ENCODE results near the gene CERT1.
"Not testable (repeated sequence)": the region's sequence is repeated elsewhere in the genome, so short reads cannot be mapped to it uniquely, and the experiment has no call there.

CERT1 gene

DNA sequence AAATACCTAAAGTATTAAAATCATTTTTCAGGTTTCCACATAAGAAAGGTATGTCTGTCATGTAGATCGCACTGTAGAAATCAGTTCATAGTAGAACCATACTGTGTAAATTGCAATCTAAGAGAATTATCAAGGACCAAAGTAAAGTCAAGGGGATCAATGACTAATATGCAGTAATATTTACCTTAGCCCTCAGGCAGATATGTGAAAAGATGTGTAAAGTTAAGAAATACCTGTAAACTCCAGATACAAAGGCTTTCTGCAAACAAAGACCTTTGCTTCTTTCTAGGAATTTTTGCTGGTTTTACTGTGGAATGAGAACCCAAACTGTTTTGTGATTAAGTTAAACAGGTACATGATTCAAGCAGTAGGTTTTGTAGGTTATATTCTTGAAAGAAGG lies 11.8 kb upstream of the CERT1 start:
- DNase-seq, result no peak

DNA sequence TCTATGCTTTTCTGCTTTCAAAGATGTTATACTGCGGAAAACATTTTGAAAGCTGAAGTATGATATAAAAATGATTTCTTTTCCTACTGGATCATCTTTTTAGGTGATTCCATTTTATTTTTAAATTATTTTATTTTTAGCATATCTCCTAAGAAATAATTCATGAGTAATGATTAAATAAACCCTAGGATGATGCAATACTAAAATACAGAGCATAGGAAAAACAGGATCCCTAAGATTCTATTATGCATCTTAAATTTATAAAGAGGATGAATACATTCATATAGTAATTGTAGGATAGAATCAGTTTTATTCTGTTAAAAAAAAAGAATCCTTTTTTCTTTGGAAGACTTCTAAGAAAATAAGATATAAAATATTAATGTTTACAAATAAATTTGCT lies 11.1 kb upstream of the CERT1 start:
- DNase-seq, result no peak

DNA sequence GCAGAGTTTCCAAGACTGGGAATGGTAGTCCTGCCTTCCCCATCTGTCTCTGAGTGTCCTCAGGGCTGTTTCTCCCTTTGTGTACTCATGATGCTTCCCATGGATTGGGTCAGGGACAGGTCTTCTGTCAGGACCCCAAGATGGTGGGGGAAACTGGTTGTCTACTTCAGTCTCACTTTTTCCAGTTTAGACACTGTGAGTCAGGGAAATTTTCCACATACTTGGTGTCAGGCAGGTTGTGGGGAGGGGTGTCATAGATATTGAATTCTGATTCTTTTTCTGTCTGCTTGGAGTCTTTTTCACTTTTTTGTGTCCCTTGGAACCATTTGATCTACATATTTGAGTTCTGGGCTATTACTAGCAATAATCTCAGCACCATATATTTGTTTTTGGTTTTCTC lies 10.6 kb upstream of the CERT1 start:
- DNase-seq, result no peak

- no peak for DNase-seq
These were observed 9.8 kb upstream of the CERT1 start for GRCh38 chr5:75521195-75521594.

GRCh38 chr5:75519761-75520160 lies 8.3 kb upstream of the CERT1 start:
- no peak for DNase-seq

- no peak for DNase-seq
These were observed 2.9 kb upstream of the CERT1 start for GRCh38 chr5:75514323-75514722.

DNA sequence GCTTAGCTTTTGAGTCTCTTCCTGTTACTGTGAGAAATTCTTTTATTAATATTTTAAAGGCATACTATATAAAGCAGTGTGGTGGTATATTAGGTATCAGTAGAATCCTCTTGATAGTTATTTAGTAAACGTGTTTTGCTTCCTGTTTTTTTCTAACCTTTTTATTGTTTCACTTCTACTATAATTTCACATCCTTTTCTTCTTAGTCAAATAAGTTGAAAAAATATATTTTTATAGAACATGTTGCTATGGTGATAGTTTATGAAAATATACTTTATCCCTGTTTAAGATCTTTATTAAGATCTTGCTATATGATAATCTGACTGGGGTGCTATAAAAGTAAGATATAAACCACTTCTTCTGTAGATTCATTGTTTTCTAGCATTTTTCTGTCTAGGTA lies 2.4 kb upstream of the CERT1 start:
- no peak for DNase-seq

GRCh38 chr5:75512383-75513074 lies 1.1 kb upstream of the CERT1 start:
- DNase-seq, result no peak

DNA sequence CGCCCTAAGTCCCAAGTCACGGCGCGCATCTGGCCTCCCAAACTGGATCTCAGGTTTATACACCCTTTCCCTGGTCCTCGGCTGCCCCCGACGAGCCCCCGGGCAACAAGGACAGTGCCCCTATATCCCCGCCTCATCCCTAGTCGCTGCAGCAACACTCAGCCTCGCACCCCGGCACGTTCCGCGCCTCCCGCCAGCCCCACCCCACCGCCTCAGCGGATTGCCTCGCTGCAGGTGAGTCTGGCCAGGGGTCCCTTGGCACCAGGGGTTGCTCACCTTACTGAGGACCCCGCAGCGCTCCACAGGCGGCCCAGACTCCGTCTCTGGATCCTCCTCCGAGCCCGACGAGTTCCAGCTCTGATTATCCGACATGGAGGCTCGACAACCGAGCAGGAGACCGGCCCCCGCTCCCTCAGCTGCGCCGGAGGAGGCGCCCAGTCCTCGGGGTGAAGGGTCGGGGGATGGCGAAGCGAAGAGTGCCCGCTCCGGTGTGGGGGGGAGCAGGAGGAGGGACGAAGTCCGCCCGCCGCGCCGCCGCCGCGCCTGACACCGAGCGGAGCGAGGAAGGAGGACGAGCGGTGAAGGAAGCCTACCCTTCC lies 494 bp downstream of the CERT1 start:
- peak; percentile 8 for DNase-seq

GRCh38 chr5:75510417-75510835 lies 1.0 kb downstream of the CERT1 start:
- DNase-seq, result no peak

DNA sequence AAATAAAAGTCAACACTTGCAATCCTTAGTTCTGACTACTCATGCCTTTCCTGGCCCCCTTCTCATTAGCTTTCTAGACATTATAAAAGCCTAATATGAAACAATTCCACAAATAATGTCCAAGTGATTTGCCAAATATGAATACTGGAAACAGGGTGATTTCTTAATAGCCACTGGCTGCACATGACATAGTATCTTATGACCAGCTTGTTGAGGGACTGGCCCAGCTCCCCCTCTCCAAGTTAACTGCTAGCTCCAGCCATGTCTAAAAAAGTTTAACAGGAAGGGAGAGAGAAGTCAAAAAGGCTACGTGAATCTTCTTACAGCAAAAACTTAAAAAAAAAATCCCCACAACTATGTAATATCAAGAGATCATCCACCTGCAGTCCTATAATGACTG lies 1.5 kb downstream of the CERT1 start:
- no peak for DNase-seq

DNA sequence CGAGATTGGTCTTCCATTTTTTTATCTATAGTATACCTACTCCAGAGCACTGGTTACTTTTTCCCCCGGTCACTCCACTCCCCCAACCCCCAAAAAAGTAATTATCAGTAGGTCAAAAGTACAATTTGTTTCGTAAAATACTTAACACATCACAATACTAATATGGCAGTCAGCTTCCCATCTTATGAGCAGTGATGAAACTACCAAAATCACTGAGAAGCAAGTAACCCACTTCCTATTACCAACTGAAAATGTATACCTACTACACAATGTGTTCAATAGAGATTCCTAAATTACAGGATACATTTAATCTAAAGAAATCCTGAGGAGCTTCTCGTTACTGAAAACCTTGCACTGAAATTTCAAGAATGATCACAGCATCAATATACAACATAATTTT lies 1.9 kb downstream of the CERT1 start:
- no peak for DNase-seq

DNA sequence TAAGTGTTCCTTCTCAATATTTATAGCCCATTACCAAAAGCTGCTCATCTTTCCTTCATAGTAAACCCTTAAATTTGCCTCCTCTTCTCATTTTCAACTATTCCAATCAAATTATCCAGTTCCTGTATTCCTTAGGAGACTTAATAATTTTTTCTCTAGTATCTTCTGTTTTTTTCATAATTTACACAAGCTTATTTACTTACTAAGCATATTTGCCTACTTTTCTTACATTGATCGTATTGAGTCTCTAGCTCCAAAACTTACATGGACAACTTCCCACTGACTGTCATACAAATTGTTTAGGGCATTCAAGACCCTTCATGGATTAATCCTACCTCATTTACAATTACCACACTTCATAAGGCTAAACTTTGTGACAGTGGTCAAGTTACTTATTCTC lies 3.6 kb downstream of the CERT1 start:
- DNase-seq, result no peak

- DNase-seq, result not testable (repeated sequence)
These were observed 6.3 kb downstream of the CERT1 start for GRCh38 chr5:75505112-75505511.

DNA sequence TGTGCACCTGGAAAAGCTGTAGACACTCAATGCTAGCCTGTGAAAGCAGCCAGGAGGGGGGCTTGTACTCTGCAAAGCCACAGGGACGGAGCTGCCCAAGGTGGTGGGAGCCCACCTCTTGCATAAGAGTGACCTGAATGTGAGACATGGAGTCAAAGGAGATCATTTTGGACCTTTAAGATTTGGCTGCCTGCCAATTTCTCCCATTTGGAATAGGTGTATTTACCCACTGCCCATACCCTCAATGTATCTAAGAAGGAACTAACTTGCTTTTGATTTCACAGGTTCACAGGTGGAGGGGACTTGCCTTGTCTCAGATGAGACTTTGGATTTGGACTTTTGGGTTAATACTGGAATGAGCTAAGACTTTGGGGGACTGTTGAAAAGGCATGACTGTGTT lies 12.6 kb downstream of the CERT1 start:
- DNase-seq, result not testable (repeated sequence)

DNA sequence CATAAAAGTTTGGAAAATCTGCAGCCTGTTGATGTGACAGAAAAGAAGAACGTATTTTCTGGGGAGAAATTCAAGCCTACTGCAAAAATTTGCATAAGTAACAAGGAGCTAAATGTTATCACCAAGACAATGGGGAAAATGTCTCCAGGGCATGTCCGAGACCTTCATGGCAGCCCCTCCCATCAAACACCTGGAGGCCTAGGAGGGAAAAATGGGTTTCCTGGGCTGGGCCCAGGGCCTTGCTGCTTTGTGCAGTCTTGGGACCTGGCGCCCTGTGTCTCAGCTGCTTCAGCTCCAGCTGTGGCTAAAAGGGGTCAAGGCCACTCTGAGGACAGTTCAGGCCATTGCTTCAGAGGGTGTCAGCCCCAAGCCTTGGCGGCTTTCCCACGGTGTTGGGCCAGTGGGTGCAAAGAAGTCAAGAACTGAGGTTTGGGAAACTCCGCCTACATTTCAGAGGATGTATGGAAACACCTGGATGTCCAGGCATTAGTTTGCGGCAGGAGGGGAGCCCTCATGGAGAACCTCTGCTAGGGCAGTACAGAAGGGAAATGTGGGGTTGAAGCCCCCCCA lies 13.1 kb downstream of the CERT1 start:
- DNase-seq, result no peak

GRCh38 chr5:75496026-75496425 lies 15.4 kb downstream of the CERT1 start:
- no peak for DNase-seq

- DNase-seq, result no peak
These were observed 19.8 kb downstream of the CERT1 start for GRCh38 chr5:75491621-75492020.

DNA sequence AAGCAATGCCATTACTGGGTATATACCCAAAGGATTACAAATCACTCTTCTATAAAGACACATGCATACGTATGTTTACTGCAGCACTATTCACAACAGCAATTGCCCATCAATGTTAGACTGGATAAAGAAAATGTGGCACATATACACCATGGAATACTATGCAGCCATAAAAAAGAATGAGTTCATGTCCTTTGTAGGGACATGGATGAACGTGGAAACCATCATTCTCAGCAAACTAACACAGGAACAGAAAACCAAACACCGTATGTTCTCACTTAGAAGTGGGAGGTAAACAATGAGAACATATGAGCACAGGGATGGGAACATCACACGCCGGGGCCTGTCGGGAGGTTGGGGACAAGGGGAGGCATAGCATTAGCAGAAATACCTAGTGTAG lies 21.6 kb downstream of the CERT1 start:
- not testable (repeated sequence) for DNase-seq

DNA sequence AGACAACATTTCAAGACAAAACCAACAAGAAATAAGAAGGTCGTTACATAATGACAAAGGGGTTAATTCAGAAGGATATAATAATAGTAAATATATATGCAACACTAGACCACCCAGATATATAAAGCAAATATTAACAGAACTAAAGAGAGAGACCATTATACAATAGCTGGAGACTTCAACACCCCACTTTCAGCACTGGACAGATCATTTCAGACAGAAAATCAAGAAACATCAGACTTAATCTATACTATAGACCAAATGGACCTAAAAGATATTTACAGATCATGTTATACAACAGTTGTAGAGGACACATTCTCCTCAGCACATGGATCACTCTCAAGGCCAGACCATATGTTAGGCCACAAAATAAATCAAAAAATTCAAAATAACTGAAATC lies 26.8 kb downstream of the CERT1 start:
- no peak for DNase-seq

- DNase-seq, result no peak
These were observed 28.9 kb downstream of the CERT1 start for GRCh38 chr5:75482482-75482881.

DNA sequence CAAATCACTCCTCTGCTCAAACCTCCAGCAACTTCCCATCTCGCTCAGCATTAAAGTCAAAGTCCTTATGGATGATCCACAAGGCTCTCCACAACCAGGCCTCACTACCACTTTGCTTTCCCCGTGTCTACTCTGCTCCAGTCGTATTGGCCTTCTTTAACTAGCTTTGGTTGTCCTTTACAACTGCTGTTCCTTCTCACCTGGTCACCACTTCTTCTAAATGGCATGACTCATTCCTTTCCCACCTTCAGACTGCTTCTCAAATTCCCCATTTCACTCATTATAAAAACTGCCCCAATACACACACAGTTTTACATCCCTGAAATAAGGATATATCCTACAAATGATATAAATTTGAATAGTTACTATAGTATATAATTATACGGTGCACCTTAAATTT lies 30.4 kb downstream of the CERT1 start:
- no peak for DNase-seq

DNA sequence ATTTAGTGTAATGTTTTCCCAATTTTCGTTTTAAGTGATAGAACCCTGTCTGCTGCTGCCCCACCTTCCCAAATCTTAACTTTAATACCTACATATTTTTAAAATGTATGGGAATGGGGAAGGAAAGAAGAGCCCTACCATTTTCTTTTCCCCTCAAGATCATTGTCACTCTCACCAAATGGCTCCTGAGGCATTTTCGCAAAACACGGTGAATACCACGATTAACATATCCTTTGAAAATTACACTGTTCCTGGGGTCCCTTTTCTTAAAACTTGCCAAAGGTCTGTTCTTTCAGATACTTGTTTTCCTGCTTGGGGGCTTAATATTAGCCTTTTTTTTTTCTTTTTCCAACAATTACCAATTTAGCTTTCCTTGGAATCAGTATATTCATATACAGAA lies 36.1 kb downstream of the CERT1 start:
- DNase-seq, result no peak

DNA sequence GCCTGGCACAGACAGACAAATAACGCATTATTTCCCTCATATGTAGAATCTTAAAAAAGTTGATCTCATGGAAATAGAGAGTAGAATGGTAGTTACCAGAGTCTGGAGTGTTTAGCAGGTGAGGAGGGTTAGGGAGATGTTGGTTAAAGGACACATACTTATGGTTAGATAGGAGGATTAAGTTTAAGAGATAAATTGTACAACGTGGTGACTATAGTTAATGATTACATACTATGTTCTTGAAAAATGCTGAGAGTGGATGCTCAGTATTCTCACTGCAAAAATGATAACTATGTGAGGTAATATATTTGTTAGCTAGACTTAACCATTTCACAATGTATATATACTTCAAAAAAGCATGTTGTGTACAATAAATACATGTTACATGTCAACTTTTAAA lies 38.0 kb downstream of the CERT1 start:
- DNase-seq, result no peak

DNA sequence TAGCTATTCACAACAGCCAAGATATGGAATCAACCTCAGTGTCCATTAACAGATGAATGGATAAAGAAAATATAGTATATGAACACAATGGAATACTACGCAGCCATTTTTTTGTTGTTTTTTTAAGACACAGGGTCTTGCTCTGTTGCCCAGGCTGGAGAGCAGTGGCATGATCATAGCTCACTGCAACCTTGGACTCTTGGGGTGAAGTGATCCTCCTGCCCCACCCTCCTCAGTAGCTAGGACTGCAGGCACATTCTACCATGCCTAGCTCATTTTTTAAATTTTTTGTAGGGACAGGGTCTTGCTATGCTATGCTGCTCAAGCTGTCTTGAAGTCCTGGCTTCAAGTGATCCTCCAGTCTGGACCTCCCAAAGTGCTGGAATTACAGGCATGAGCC lies 38.5 kb downstream of the CERT1 start:
- DNase-seq, result no peak

Measured in central memory CD4-positive, alpha-beta T cell (primary cell).